D721Med (cell line): ENCODE measurements around the gene PAQR9.

Experiments
- DNase-seq: peaks from one replicate; pipeline ENCODE4 v3.0.0; 2011; ENCODE audit warnings: low spot score; ENCODE audit not compliant: insufficient read length
- FAIRE-seq: peaks from 2 replicates; lab custom pipeline; 2011; peaks lifted over from hg19 to GRCh38; lab: Jason Lieb, UNC
- CTCF ChIP-seq: IDR thresholded peaks from 2 replicates; pipeline ENCODE4 v1.5.1; 2012; ENCODE audit warnings: mild to moderate bottlenecking, control low read depth; ENCODE audit not compliant: insufficient read depth; ENCODE audit errors: missing control alignments

Gene PAQR9

GRCh38 chr3:142916605-142917004, 46.9 kb downstream of the PAQR9 start:
- no peak for FAIRE-seq
- no peak for DNase-seq
- no peak for TF ChIP-seq CTCF

GRCh38 chr3:142915636-142916035, 47.8 kb downstream of the PAQR9 start:
- FAIRE-seq (no peak), DNase-seq (no peak)
- no peak for TF ChIP-seq CTCF

DNA sequence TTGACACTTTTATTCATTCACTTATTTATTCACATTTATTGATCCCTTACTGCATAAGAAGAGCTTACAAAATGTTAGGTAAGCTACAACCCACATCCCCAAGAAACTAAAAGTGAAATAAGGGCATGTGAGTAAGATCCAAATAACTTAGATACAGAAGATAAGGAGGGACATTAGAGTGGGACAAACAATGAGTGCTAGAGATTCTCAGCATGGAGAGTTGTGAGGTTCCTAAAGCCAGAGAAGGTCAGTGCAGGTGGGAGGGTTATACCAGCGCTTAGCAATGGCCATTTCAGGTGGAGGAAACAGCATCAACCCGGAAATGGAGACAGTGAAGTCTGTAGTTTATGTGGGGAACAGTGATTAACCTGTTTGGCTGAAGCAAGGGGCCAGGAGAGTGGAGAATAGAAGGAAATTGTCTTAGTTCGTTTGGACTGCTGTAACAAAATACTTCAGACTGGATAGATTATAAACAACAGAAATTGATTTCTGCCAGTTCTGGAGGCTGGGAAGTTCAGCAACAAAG, 49.1 kb downstream of the PAQR9 start:
- no peak for TF ChIP-seq CTCF
- FAIRE-seq (no peak), DNase-seq (no peak)

DNA sequence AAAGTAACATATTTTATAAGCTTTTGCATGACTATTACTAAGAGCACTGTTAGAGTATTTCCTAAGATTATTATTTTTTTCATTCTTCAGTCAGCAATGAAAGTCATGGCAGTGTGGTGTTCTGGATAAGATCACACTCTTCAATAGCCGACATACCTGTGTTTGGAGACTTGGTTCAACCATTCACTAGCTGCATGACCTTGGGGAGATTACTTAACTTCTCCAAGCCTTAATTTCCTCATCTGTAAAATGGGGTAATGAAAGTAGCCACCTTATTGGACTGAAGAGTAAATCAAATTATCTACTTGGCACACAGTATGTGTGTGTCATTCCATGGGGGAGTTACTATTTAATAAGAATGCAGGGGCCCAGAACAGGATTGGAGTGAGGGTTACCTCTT, 50.0 kb downstream of the PAQR9 start:
- no peak for FAIRE-seq
- no peak for TF ChIP-seq CTCF
- DNase-seq = no peak

- no peak for TF ChIP-seq CTCF
- DNase-seq (no peak), FAIRE-seq (no peak)
Measured at GRCh38 chr3:142912402-142913172, 50.9 kb downstream of the PAQR9 start.
